Tibial artery (tissue), 4 donors: ENCODE results near the gene GALNT6.

Experiments
- DNase-seq, 2 donors: peaks; one replicate each; pipeline ENCODE4 v3.0.0-alpha.2; 2019
- H3K27ac ChIP-seq, 2 donors: fragments of 200-600 bp; sonication (generic) in 1 of 2; 1 replicate in 1 of 2; 2 replicates in 1 of 2; pipeline ENCODE4 v1.5.1; 2018 to 2019; ENCODE audit warnings: mild to moderate bottlenecking in 1 of 2
- H3K27me3 ChIP-seq, 2 donors: fragments of 200-600 bp; sonication (generic) in 1 of 2; one replicate each; pipeline versions ENCODE4 v1.5.1 to v1.6.0; 2016 to 2019
- H3K36me3 ChIP-seq, 3 donors: fragments of 200-600 bp; sonication (generic) in 2 of 3; one replicate each; pipeline ENCODE4 v1.5.1; 2016 to 2019; ENCODE audit warnings: mild to moderate bottlenecking in 2 of 3
- H3K4me1 ChIP-seq, 4 donors: fragments of 200-600 bp; sonication (generic) in 2 of 4; 1 replicate in 3 of 4; 2 replicates in 1 of 4; pipeline ENCODE4 v1.5.1; 2016 to 2019
- H3K4me3 ChIP-seq, 2 donors: fragments of 200-600 bp; sonication (generic) in 1 of 2; 1 replicate in 1 of 2; 2 replicates in 1 of 2; pipeline ENCODE4 v1.5.1; 2018 to 2019; ENCODE audit warnings: mild to moderate bottlenecking in 2 of 2
- H3K9me3 ChIP-seq, 3 donors: fragments of 200-600 bp; sonication (generic) in 1 of 3; one replicate each; pipeline ENCODE4 v1.5.1; 2016 to 2019
- CTCF ChIP-seq, 2 experiments: fragments of 200-600 bp in 1 of 2; fragments of 450-650 bp in 1 of 2; IDR thresholded peaks; one replicate each; pipeline ENCODE4 v1.5.1; 2017 to 2019; ENCODE audit warnings: antibody characterized with exemption in 2 of 2, mild to moderate bottlenecking in 1 of 2, moderate library complexity in 1 of 2
- intact Hi-C: fragments of 100-400 bp; cut with DNase I; formaldehyde crosslinking; loops from one replicate; pipeline ENCODE4 v1.15.0; 2023; ENCODE audit warnings: low total_unique reads

Gene GALNT6

GRCh38 chr12:51430196-51430895 is 39.1 kb upstream of the GALNT6 start:
- no peak for DNase-seq
- intact Hi-C loops: no loop called here

GRCh38 chr12:51429700-51430099 is 38.5 kb upstream of the GALNT6 start:
- Histone ChIP-seq H3K9me3 (no peaks in the 10 kb centered on the region), H3K27me3 (peaks cover 0 to 8% of the 10 kb centered on the region in 2 donors), H3K4me3 (no peak overlapping the region), H3K4me1 (peaks cover 0 to 6% (median 5%) of the 10 kb centered on the region in 4 donors), H3K27ac (no peak overlapping the region), H3K36me3 (no peaks in the 10 kb centered on the region)
- no peak for DNase-seq
- TF ChIP-seq CTCF (IDR thresholded peaks at IDR 0.05): no peak
- intact Hi-C loops: no loop called here

More at GRCh38 chr12:51430196-51430895, 39.1 kb upstream of the GALNT6 start:
- Histone ChIP-seq H3K4me1 (no peaks in the 10 kb centered on the region), H3K27me3 (peaks cover 0 to 2% of the 10 kb centered on the region in 2 donors), H3K27ac (no peak overlapping the region), H3K36me3 (no peaks in the 10 kb centered on the region), H3K4me3 (no peak overlapping the region), H3K9me3 (no peaks in the 10 kb centered on the region)
- TF ChIP-seq CTCF (IDR thresholded peaks at IDR 0.05): no peak

- peaks cover 0 to 13% (median 9%) of the 10 kb centered on the region in 4 donors for H3K4me1 ChIP-seq
- no peak overlapping the region for H3K4me3 ChIP-seq
- TF ChIP-seq CTCF (IDR thresholded peaks at IDR 0.05): no peak
- no peak for DNase-seq
- intact Hi-C loops: no loop called here
- no peaks in the 10 kb centered on the region for H3K9me3 ChIP-seq
- H3K27ac ChIP-seq: no peak overlapping the region
- H3K36me3 ChIP-seq: no peaks in the 10 kb centered on the region
- H3K27me3 ChIP-seq: peaks cover 0 to 13% of the 10 kb centered on the region in 2 donors
Observed at GRCh38 chr12:51428256-51428655, 37.0 kb upstream of the GALNT6 start.

GRCh38 chr12:51424662-51425539 is 33.7 kb upstream of the GALNT6 start, which contains the start of gene SLC4A8:
Gene SLC4A8, plus strand, starts transcription at chr12:51424831. Its CDS starts 157 bp downstream, at chr12:51424988.
- intact Hi-C loops: no loop called here
- Histone ChIP-seq H3K27me3 (peaks cover 0 to 33% of the 10 kb centered on the region in 2 donors), H3K9me3 (no peaks in the 10 kb centered on the region), H3K4me1 (peaks cover 0 to 13% (median 9%) of the 10 kb centered on the region in 4 donors), H3K27ac (no peak within 1 kb of the TSS), H3K4me3 (peak within 1 kb of the TSS; percentile 53 to 66), H3K36me3 (no peaks in the 10 kb centered on the region)
- TF ChIP-seq CTCF (IDR thresholded peaks at IDR 0.05): peak; percentile 41 to 49
- DNase-seq: peak; percentile 48 to 82

GRCh38 chr12:51424094-51424661 is 33.0 kb upstream of the GALNT6 start:
- H3K9me3 ChIP-seq: no peaks in the 10 kb centered on the region
- intact Hi-C loops: no loop called here
- peaks cover 0 to 37% of the 10 kb centered on the region in 2 donors for H3K27me3 ChIP-seq
- H3K27ac ChIP-seq: no peak overlapping the region
- H3K4me1 ChIP-seq: peaks cover 0 to 13% (median 9%) of the 10 kb centered on the region in 4 donors
- DNase-seq: no peak
- peak overlapping the region; percentile 53 to 66 for H3K4me3 ChIP-seq
- no peak for TF ChIP-seq CTCF (IDR thresholded peaks at IDR 0.05)
- no peaks in the 10 kb centered on the region for H3K36me3 ChIP-seq
